K562 (cell line): Measurements from ENCODE around the gene CCL11. TPM values are rescaled to one million over a fixed set of nuclear protein-coding genes. Genes with fewer than 3 reads are reported as not detected.

Experiments used
- ATAC-seq: fragments of 200-7000 bp; cut with Tn5 transposase; 3 replicates; pipeline ENCODE4 v1.9.1; 2020; ENCODE audit warnings: moderate library complexity
- BruUV-seq: library from RNA; stranded (reverse); fragments of 400-500 nt; replicated peaks from 2 replicates; lab custom pipeline; 2021; lab: Mats Ljungman, UMichigan
- CTCF ChIA-PET: fragments of 300-600 bp; formaldehyde crosslinking; extraction: SDS; loops from one replicate; lab custom pipeline; 2021; ENCODE audit warnings: low intra/inter-chr PET ratio; lab: Yijun Ruan, JAX
- POLR2A ChIA-PET: fragments of 300-600, 350-650 bp; sonication (Branson Sonifier 250); formaldehyde crosslinking; extraction: SDS; loops from one replicate; lab custom pipeline; 2021; ENCODE audit warnings: antibody characterized with exemption, inconsistent platforms; lab: Yijun Ruan, JAX
- DNase-seq, 4 experiments: peaks; one replicate each; pipeline versions ENCODE4 v3.0.0 to v3.0.0-alpha.2; 2011 to 2018; ENCODE audit warnings: low spot score in 3 of 4, mixed read lengths in 3 of 4; ENCODE audit errors: extremely low read depth in 1 of 4
- FAIRE-seq: peaks from 2 replicates; lab custom pipeline; 2011; peaks lifted over from hg19 to GRCh38; lab: Jason Lieb, UNC
- H2AFZ ChIP-seq: 2 replicates; pipeline ENCODE4 v1.6.0; 2011; ENCODE audit warnings: low read depth, low read length, control low read depth, inconsistent platforms
- H3K27ac ChIP-seq: fragments of 200-600 bp; 3 replicates; pipeline ENCODE4 v1.8.0; 2011; ENCODE audit warnings: low read depth, mild to moderate bottlenecking, control low read depth, inconsistent platforms, low read length, moderate library complexity, mixed read lengths; ENCODE audit errors: extremely low read depth
- H3K27me3 ChIP-seq, 2 experiments: fragments of 300-600 bp in 1 of 2; 2 replicates in 1 of 2; 3 replicates in 1 of 2; pipeline versions ENCODE4 v1.6.0 to v1.8.0; 2011; ENCODE audit warnings: inconsistent platforms in 2 of 2, low read length in 2 of 2, mild to moderate bottlenecking in 1 of 2, mixed read lengths in 1 of 2, moderate library complexity in 1 of 2; ENCODE audit not compliant: control insufficient read depth in 2 of 2, insufficient read depth in 2 of 2
- H3K36me3 ChIP-seq: fragments of 300-600 bp; 3 replicates; pipeline ENCODE4 v1.8.0; 2011; ENCODE audit warnings: mild to moderate bottlenecking, low read length, inconsistent platforms; ENCODE audit not compliant: control insufficient read depth, insufficient read depth
- H3K4me1 ChIP-seq, 2 experiments: fragments of 200-600 bp in 1 of 2; replicated peaks in 1 of 2; 2 replicates in 1 of 2; 3 replicates in 1 of 2; pipeline versions ENCODE4 v1.5.1 to v1.8.0; 2011; ENCODE audit warnings: inconsistent platforms in 2 of 2, low read length in 2 of 2, mild to moderate bottlenecking in 1 of 2, mixed read lengths in 1 of 2, moderate library complexity in 1 of 2; ENCODE audit not compliant: control insufficient read depth in 2 of 2, insufficient read depth in 2 of 2
- H3K4me2 ChIP-seq: 2 replicates; pipeline ENCODE4 v1.6.1; 2011; ENCODE audit warnings: low read length, control low read depth, inconsistent platforms, mixed read lengths; ENCODE audit not compliant: insufficient read depth
- H3K4me3 ChIP-seq: fragments of 200-600 bp; sonication (generic), shearing (Covaris generic); 2 replicates; pipeline ENCODE4 v1.5.1; 2016; ENCODE audit warnings: control low read depth, inconsistent platforms
- H3K79me2 ChIP-seq: fragments of 200-600 bp; 3 replicates; pipeline ENCODE4 v1.8.0; 2011; ENCODE audit warnings: low read length, inconsistent platforms; ENCODE audit not compliant: control insufficient read depth, insufficient read depth
- H3K9ac ChIP-seq, 2 experiments: 2 replicates each; pipeline versions ENCODE4 v1.6.0 to v1.6.1; 2011; ENCODE audit warnings: low read depth in 2 of 2, low read length in 2 of 2, control low read depth in 1 of 2, inconsistent platforms in 1 of 2, mild to moderate bottlenecking in 1 of 2, mixed read lengths in 1 of 2; ENCODE audit not compliant: insufficient read depth in 1 of 2
- H3K9me1 ChIP-seq: one replicate; pipeline ENCODE4 v1.6.0; 2011; ENCODE audit warnings: inconsistent platforms, mild to moderate bottlenecking, low read length, moderate library complexity; ENCODE audit not compliant: control insufficient read depth, insufficient read depth
- H3K9me3 ChIP-seq: replicated peaks from 2 replicates; pipeline ENCODE4 v1.5.1; 2011; ENCODE audit warnings: low read depth, low read length, inconsistent platforms; ENCODE audit not compliant: control insufficient read depth, insufficient read depth
- H4K20me1 ChIP-seq: replicated peaks from 2 replicates; pipeline ENCODE4 v1.6.1; 2011; ENCODE audit warnings: low read length, inconsistent platforms, mixed read lengths; ENCODE audit not compliant: control insufficient read depth, insufficient read depth
- CHD4 ChIP-seq: fragments of 200-600 bp; sonication (generic); IDR thresholded peaks from 3 replicates; pipeline ENCODE4 v1.6.1; 2012; ENCODE audit warnings: low read depth, mild to moderate bottlenecking, mixed read lengths, low read length, inconsistent platforms; ENCODE audit not compliant: insufficient read depth, insufficient replicate concordance, poor library complexity, severe bottlenecking
- KDM2B ChIP-seq: fragments of 250-450 bp; sonication (Bioruptor Pico); IDR thresholded peaks from 2 replicates; pipeline ENCODE4 v1.8.0; 2021; ENCODE audit warnings: mild to moderate bottlenecking, moderate library complexity
- TEAD4 ChIP-seq, 2 experiments: sonication (generic) in 1 of 2; formaldehyde crosslinking in 1 of 2; IDR thresholded peaks; 2 replicates each; pipeline versions ENCODE4 v1.6.1 to v1.8.0; 2012 to 2022; ENCODE audit warnings: borderline replicate concordance in 1 of 2, inconsistent platforms in 1 of 2, low read length in 1 of 2, mild to moderate bottlenecking in 1 of 2, missing genetic modification reagents in 1 of 2
- TOE1 ChIP-seq, 2 experiments: fragments of 450-650 bp in 1 of 2; sonication (generic) in 1 of 2; formaldehyde crosslinking in 1 of 2; IDR thresholded peaks; 2 replicates each; pipeline versions ENCODE4 v1.7.1 to v1.8.0; 2016 to 2022; ENCODE audit warnings: borderline replicate concordance in 2 of 2, mild to moderate bottlenecking in 2 of 2, antibody characterized with exemption in 1 of 2, inconsistent platforms in 1 of 2, low read depth in 1 of 2, missing genetic modification reagents in 1 of 2, moderate library complexity in 1 of 2
- WGBS: fragments of 100-300 bp; shearing (Covaris generic); methylation state at CpG from one replicate; pipeline ENCODE4 v1.1.6; 2016; ENCODE audit warnings: low coverage, mixed read lengths; ENCODE audit not compliant: insufficient coverage; ENCODE audit errors: missing lambda C conversion rate; 5-methylcytosine and 5-hydroxymethylcytosine counted together
- in situ Hi-C: fragments of 300-500 bp; cut with MboI; formaldehyde crosslinking; loops from 4 replicates; pipeline ENCODE4 v1.15.0; 2018; ENCODE audit warnings: inconsistent platforms, mixed read lengths
- intact Hi-C: fragments of 100-400 bp; cut with micrococcal nuclease; formaldehyde crosslinking; loops from 2 replicates; pipeline ENCODE4 v1.14.2; 2022
- polyA plus RNA-seq, 8 experiments: library from polyadenylated mRNA; depleted of rRNA in 4 of 8; stranded (reverse) in 5 of 8; unstranded in 3 of 8; fragments of >200 nt; fragmentation: Nextera tagmentation in 2 of 8; fragmentation: Illumina TruSeq in 1 of 8; extraction: Ambion mirVana in 2 of 8; extraction: Trizol in 1 of 8; gene quantifications; 2 replicates each; pipeline versions ENCODE4 v1.2.1 to v1.2.3, GENCODE V29; 2011 to 2014; ENCODE audit warnings: inconsistent platforms in 1 of 8, missing spikeins in 1 of 8
- total RNA-seq, 7 experiments: library from RNA; depleted of rRNA in 6 of 7; stranded (reverse); fragments of >200 nt in 6 of 7; fragmentation: Illumina TruSeq in 2 of 7; extraction: Trizol in 2 of 7; gene quantifications; 2 replicates each; pipeline versions ENCODE4 v1.2.1 to v1.2.3, GENCODE V29; 2011 to 2021; ENCODE audit warnings: low replicate concordance in 1 of 7

Gene CCL11
- total and polyA plus RNA-seq, 9 of the 15 experiments (the other 6 are each of a cell fraction or from before 2014, with no cell fraction given) = not detected

GRCh38 chr17:34290586-34290985, 5.0 kb downstream of the CCL11 start:
- no peaks in the 10 kb centered on the region; the same call in 1 of the 2 replicates for H4K20me1 ChIP-seq
- no peaks in the 10 kb centered on the region for H3K36me3 ChIP-seq
- intact Hi-C loops = no loop called here
- ChIA-PET CTCF (no interaction called here), POLR2A (interaction anchor here (0.9 kb wide), 1 partner anchor 38 kb away, joined by 3 read pairs; no protein-coding TSS in a partner anchor)
- no peak overlapping the region for H3K4me2 ChIP-seq
- no peaks in the 10 kb centered on the region for H3K79me2 ChIP-seq
- no peaks in the 10 kb centered on the region; a peak in 2 of 5 replicates for H3K27me3 ChIP-seq
- no peak overlapping the region for H3K27ac ChIP-seq
- no TSS peak for BruUV-seq
- H3K4me1 ChIP-seq = no peaks in the 10 kb centered on the region
- TF ChIP-seq KDM2B (CRISPR knock-in tag) (no peak), CHD4 (no peak), TEAD4 (IDR thresholded peaks at IDR 0.05; ENCODE audit: low read length) (no peak), TEAD4 (CRISPR knock-in tag; IDR thresholded peaks at IDR 0.05; ENCODE audit: borderline replicate concordance) (no peak), TOE1 (IDR thresholded peaks at IDR 0.05; ENCODE audit: borderline replicate concordance) (no peak), TOE1 (CRISPR knock-in tag; IDR thresholded peaks at IDR 0.05; ENCODE audit: borderline replicate concordance, low read depth) (no peak)
- no peaks in the 10 kb centered on the region for H3K9me3 ChIP-seq
- WGBS = 0% methylated on average over 4 of the region's 4 CpGs
- no peak overlapping the region for H3K4me3 ChIP-seq
- DNase-seq = no peak
- no peak for ATAC-seq
- in situ Hi-C loops = no loop called here
- no peaks in the 10 kb centered on the region for H3K9me1 ChIP-seq
- no peak overlapping the region for H3K9ac ChIP-seq
- H2AFZ ChIP-seq = no peak overlapping the region
- no peak for FAIRE-seq
